Activated T-helper 17 cell treated with anti-CD3 and anti-CD28 coated beads, Interleukin-2, amount 50 U/mL, for 72 hours (primary cell): ENCODE measurements around the gene GPR183. TPM values are rescaled to one million over a fixed set of nuclear protein-coding genes. Genes with fewer than 3 reads are reported as not detected.

ENCODE experiments used
- ATAC-seq: fragments of 150-1000 bp; cut with Tn5 transposase; replicated peaks from 2 replicates; pipeline ENCODE4 v1.10.0; 2021; ENCODE audit warnings: mild to moderate bottlenecking, moderate library complexity
- H3K27ac Mint-ChIP-seq: one replicate; pipeline ENCODE4 v1.8.0; 2022; ENCODE audit warnings: mixed read lengths
- H3K27me3 Mint-ChIP-seq: one replicate; pipeline ENCODE4 v1.8.0; 2022; ENCODE audit warnings: mixed read lengths
- H3K36me3 Mint-ChIP-seq: one replicate; pipeline ENCODE4 v1.8.0; 2022; ENCODE audit warnings: low read depth, mild to moderate bottlenecking, mixed read lengths
- H3K4me1 Mint-ChIP-seq: one replicate; pipeline ENCODE4 v1.8.0; 2022; ENCODE audit warnings: mixed read lengths
- H3K4me3 Mint-ChIP-seq: one replicate; pipeline ENCODE4 v1.8.0; 2022; ENCODE audit warnings: mild to moderate bottlenecking, mixed read lengths
- H3K9me3 Mint-ChIP-seq: one replicate; pipeline ENCODE4 v1.8.0; 2022; ENCODE audit warnings: mixed read lengths
- total RNA-seq, 2 donors: library from RNA; stranded (reverse); gene quantifications; one replicate each; pipeline ENCODE4 v1.2.3, GENCODE V29; 2022

The GPR183 gene
- total RNA-seq, 2 donors from 2014 or later, result 92.4 to 95.1 TPM

GRCh38 chr13:99287551-99287950 is 19.6 kb downstream of the GPR183 start:
- Mint-ChIP-seq H3K4me3 (peak overlapping the region; percentile 79), H3K36me3 (peaks cover 24% of the 10 kb centered on the region), H3K4me1 (peaks cover 69% of the 10 kb centered on the region), H3K9me3 (no peaks in the 10 kb centered on the region), H3K27me3 (no peaks in the 10 kb centered on the region), H3K27ac (peak overlapping the region; percentile 86)
- ATAC-seq, result no peak

DNA sequence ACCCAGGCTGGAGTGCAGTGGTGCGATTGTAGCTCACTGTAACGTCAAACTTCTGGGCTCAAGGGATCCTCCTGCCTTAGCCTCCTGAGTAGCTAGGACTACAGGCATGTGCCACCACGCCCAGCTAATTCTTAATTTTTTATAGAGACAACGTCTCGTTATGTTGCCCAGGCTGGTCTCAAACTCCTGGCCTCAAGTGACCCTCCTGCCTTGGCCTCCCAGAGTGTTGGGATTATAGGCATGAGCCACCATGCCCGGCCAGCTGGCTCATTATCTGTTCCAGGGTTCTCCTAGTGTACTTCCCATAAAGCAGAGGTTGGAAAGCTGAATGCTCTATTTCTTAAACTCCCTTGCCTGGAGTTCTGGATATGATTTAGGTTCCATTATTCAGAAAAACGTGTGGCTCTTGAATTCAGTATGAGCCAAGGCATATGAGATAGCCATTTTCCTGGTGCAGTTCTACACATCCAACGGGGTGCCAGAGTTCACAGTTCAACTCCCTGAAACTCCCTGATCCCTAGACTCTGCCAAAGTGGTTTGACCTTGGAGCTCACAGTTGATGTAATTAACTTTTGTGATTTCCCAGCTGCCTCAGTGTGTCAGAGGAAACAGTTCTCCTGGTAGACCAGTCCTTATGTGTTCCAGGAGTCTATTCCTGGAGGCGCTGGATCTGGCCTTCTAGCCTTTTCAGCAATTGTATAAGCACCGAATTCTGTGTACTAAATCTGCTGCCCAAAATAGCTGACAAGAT is 21.6 kb downstream of the GPR183 start:
- H3K4me3 Mint-ChIP-seq, result peak overlapping the region; percentile 4
- no peaks in the 10 kb centered on the region for H3K9me3 Mint-ChIP-seq
- no peak for ATAC-seq
- H3K27me3 Mint-ChIP-seq, result no peaks in the 10 kb centered on the region
- peaks cover 77% of the 10 kb centered on the region for H3K4me1 Mint-ChIP-seq
- H3K36me3 Mint-ChIP-seq, result peaks cover 12% of the 10 kb centered on the region
- H3K27ac Mint-ChIP-seq, result peak overlapping the region; percentile 27

GRCh38 chr13:99282264-99283231 is 24.7 kb downstream of the GPR183 start:
- Mint-ChIP-seq H3K9me3 (no peaks in the 10 kb centered on the region), H3K36me3 (peaks cover 30% of the 10 kb centered on the region), H3K4me3 (peak overlapping the region; percentile 45), H3K27ac (peak overlapping the region; percentile 16), H3K4me1 (peaks cover 74% of the 10 kb centered on the region), H3K27me3 (no peaks in the 10 kb centered on the region)
- ATAC-seq, result no peak

- Mint-ChIP-seq H3K9me3 (no peaks in the 10 kb centered on the region), H3K4me1 (peaks cover 76% of the 10 kb centered on the region), H3K36me3 (peaks cover 32% of the 10 kb centered on the region), H3K27me3 (no peaks in the 10 kb centered on the region), H3K27ac (peak overlapping the region; percentile 16), H3K4me3 (peak overlapping the region; percentile 45)
- peak; percentile 75 for ATAC-seq
These were observed 25.4 kb downstream of the GPR183 start for GRCh38 chr13:99281811-99282263.

- Mint-ChIP-seq H3K9me3 (no peaks in the 10 kb centered on the region), H3K27me3 (no peaks in the 10 kb centered on the region), H3K4me3 (peak overlapping the region; percentile 45), H3K4me1 (peaks cover 68% of the 10 kb centered on the region), H3K36me3 (peaks cover 44% of the 10 kb centered on the region), H3K27ac (peak overlapping the region; percentile 16)
- peak; percentile 38 for ATAC-seq
These were observed 27.0 kb downstream of the GPR183 start for GRCh38 chr13:99280166-99280565.

DNA sequence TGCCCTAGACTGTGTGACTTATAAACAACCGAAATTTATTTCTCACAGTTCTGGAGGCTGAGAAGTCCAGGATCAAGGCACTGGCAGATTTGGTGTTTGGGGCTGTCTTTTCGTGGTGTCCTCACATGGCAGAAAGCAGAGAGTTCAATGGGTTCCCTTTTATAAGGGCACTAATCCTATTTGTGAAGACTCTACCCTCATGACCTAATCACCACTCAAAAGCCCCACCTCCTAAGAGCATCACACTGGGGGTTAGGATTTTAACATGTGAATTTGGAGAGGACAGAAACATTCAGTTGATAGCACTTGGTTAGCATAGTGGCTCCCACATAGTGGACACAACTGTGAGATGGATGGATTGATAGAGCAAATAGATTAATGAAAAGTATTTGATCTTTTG is 27.6 kb downstream of the GPR183 start:
- Mint-ChIP-seq H3K27me3 (no peaks in the 10 kb centered on the region), H3K27ac (peak overlapping the region; percentile 16), H3K4me1 (peaks cover 68% of the 10 kb centered on the region), H3K4me3 (peak overlapping the region; percentile 45), H3K9me3 (no peaks in the 10 kb centered on the region), H3K36me3 (peaks cover 49% of the 10 kb centered on the region)
- no peak for ATAC-seq

DNA sequence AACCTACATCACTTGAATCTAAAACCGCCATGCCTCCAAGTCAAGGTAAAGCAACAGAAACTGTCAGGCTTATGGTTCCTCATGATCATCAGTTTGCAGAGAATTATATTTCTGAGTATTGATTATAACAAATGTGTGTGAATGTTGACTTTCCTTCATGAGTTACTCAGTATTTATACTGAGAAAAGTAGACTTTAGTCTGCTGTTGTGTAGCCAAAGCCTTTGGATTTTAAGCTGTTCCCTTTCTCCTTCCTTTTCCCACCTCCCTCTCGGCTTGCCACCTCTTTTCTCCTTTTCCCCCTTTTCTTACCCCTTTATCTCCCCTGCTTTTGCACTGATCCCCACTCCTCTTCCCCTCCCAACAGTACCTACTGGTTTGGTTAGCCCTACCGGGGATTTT is 28.4 kb downstream of the GPR183 start:
- Mint-ChIP-seq H3K36me3 (peaks cover 50% of the 10 kb centered on the region), H3K27ac (peak overlapping the region; percentile 16), H3K27me3 (no peaks in the 10 kb centered on the region), H3K9me3 (no peaks in the 10 kb centered on the region), H3K4me3 (peak overlapping the region; percentile 45), H3K4me1 (peaks cover 72% of the 10 kb centered on the region)
- no peak for ATAC-seq

GRCh38 chr13:99278200-99278599 is 29.0 kb downstream of the GPR183 start:
- Mint-ChIP-seq H3K4me3 (peak overlapping the region; percentile 45), H3K4me1 (peaks cover 79% of the 10 kb centered on the region), H3K9me3 (no peaks in the 10 kb centered on the region), H3K27ac (peak overlapping the region; percentile 13), H3K27me3 (no peaks in the 10 kb centered on the region), H3K36me3 (peaks cover 53% of the 10 kb centered on the region)
- ATAC-seq, result no peak

DNA sequence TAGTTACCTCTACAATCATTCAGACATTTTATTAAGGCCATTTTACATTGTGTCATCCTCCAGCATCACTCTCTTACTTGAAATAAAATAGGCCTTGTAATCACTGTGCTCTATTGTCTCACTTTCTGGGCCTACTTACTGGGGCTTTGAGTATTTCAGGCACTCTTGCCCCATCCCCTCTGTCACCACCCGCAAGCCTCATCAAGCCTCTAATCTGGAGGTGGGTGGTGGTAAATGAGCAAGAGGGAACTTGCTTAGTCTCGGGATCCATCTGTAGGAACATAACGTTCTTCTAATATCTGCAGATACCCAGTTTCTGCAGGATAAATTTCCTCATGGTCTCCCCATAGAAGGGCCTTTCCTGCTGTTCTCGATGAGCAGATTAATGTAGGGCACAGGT is 29.6 kb downstream of the GPR183 start:
- Mint-ChIP-seq H3K36me3 (peaks cover 58% of the 10 kb centered on the region), H3K9me3 (no peaks in the 10 kb centered on the region), H3K4me1 (peaks cover 78% of the 10 kb centered on the region), H3K27me3 (no peaks in the 10 kb centered on the region), H3K27ac (peak overlapping the region; percentile 13), H3K4me3 (peak overlapping the region; percentile 45)
- ATAC-seq, result no peak

DNA sequence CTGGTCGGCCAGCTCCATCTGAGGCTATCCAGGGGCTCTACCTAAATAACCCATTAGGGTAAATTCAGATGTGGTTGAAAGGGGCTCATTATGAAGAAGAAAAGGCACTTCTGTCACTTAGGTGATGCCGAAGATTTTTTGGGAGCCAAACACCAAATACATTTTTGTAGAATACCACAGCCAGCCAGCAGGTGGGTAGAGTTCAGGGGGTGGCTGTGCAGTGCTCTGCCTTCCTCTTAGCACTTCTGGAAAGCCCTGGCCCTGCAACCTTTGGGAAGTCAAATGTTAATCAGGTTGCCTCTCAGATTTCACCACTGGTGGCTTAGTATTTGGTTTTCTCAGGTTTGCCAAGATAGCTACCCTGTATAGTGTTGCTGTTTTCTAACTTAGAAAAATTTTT is 30.5 kb downstream of the GPR183 start:
- Mint-ChIP-seq H3K27me3 (no peaks in the 10 kb centered on the region), H3K36me3 (peaks cover 67% of the 10 kb centered on the region), H3K4me3 (peak overlapping the region; percentile 45), H3K4me1 (peaks cover 78% of the 10 kb centered on the region), H3K9me3 (peaks cover 3% of the 10 kb centered on the region), H3K27ac (no peak overlapping the region)
- no peak for ATAC-seq

DNA sequence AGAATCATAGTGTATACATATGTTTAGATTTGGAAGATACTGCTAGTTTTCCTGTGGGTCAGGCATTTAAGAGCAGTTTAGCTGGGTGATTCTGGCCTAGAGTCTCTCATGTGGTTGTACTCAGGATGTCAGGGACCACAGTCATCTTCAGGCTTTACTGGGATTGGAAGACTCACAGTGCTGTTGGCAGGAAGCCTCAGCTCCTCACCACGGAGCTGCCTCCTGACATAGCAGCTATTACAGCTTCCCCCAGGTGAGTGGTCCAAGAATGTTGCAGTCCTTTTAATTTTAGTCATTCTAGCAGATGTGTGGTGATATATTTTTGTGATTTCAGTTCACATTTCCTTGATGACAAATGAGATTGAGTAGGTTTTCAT is 32.1 kb downstream of the GPR183 start:
- Mint-ChIP-seq H3K27ac (peak overlapping the region; percentile 86), H3K27me3 (no peaks in the 10 kb centered on the region), H3K4me1 (peaks cover 80% of the 10 kb centered on the region), H3K4me3 (peak overlapping the region; percentile 45), H3K36me3 (peaks cover 59% of the 10 kb centered on the region), H3K9me3 (peaks cover 3% of the 10 kb centered on the region)
- ATAC-seq, result peak; percentile 92

DNA sequence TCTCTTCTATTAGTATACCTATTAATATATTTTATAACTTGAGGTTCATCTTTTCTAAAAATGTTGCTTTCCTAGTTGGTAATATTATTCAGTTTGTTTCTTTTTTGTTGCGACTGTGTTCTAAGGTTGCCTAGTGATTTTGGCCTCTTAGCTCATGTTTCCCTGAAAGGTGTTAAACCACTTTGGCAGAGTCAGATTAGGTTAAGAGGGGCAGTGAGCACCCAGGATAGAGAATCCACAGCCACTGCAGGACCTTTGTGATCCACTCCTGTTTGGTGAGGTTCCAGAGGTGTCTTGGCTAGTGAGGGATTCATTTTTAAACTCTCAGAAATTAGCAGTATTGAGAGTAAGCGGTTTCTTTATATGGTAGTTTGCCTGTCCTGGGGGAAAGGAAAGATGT is 34.1 kb downstream of the GPR183 start:
- Mint-ChIP-seq H3K9me3 (peaks cover 3% of the 10 kb centered on the region), H3K4me1 (peaks cover 73% of the 10 kb centered on the region), H3K27me3 (no peaks in the 10 kb centered on the region), H3K36me3 (peaks cover 52% of the 10 kb centered on the region), H3K4me3 (peak overlapping the region; percentile 45), H3K27ac (peak overlapping the region; percentile 86)
- peak; percentile 42 for ATAC-seq

GRCh38 chr13:99272481-99272880 is 34.7 kb downstream of the GPR183 start:
- no peak for ATAC-seq
- H3K9me3 Mint-ChIP-seq, result peaks cover 3% of the 10 kb centered on the region
- peaks cover 52% of the 10 kb centered on the region for H3K36me3 Mint-ChIP-seq
- peak overlapping the region; percentile 86 for H3K27ac Mint-ChIP-seq
- peak overlapping the region; percentile 45 for H3K4me3 Mint-ChIP-seq
- peaks cover 66% of the 10 kb centered on the region for H3K4me1 Mint-ChIP-seq
- H3K27me3 Mint-ChIP-seq, result no peaks in the 10 kb centered on the region

GRCh38 chr13:99271249-99271648 is 36.0 kb downstream of the GPR183 start:
- Mint-ChIP-seq H3K4me3 (peak overlapping the region; percentile 45), H3K27ac (peak overlapping the region; percentile 86), H3K9me3 (peaks cover 3% of the 10 kb centered on the region), H3K27me3 (no peaks in the 10 kb centered on the region), H3K36me3 (peaks cover 50% of the 10 kb centered on the region), H3K4me1 (peaks cover 59% of the 10 kb centered on the region)
- no peak for ATAC-seq
